HG02588 (cell line): ENCODE measurements around the gene KRT86.
"Not testable (repeated sequence)": the region's sequence is repeated elsewhere in the genome, so short reads cannot be mapped to it uniquely, and the experiment has no call there.

Source experiments
- ATAC-seq: cut with Tn5 transposase; IDR thresholded peaks from one replicate; pipeline ENCODE4 v1.9.1; 2021; ENCODE audit warnings: mild to moderate bottlenecking, moderate library complexity; ENCODE audit not compliant: unreplicated experiment

KRT86 gene

DNA sequence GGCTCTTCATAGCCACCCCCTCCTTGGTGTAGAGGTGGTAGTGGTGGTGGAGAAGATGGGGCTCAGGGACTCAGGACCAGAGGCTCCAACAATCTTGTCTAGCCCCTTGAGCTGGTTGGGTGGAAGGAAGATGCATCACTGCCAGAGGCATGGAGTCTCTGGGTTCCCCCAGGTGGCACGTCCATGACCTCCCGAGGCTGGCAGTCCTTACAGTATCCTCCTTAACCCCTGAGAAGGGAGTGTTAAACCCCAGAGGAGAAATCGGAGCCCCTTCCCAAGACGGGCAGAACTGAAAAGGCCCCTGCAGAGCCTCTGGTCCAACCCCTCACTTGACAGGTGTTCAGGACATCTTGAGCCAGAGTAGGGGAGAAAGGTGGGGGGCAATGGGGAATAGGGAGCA, 37.6 kb downstream of the KRT86 start:
- ATAC-seq = no peak

- ATAC-seq = no peak
Measured at GRCh38 chr12:52313461-52313860, 39.0 kb downstream of the KRT86 start.

- ATAC-seq = no peak
Measured at GRCh38 chr12:52313926-52314325, 39.5 kb downstream of the KRT86 start.

GRCh38 chr12:52314511-52314910, 40.1 kb downstream of the KRT86 start:
- ATAC-seq = no peak

GRCh38 chr12:52315721-52316120, 41.3 kb downstream of the KRT86 start:
- not testable (repeated sequence) for ATAC-seq

DNA sequence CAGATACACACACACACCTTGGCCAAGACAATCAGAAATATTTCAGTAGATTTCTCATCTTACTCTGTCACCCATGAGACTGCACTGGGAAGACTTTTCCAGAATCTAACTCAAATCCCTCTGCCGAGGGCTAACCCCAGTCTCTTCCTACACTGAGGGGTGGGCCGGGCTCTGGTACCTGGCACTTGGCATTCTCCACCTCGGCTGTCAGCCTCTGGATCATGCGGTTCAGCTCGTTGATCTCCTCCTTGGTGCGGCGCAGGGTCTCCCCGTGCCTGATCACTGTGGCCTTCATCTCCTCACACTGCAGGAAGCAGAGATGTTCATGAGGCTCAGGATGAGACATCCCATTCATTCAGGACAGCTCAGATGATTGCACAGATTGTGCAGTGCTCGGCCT, 41.8 kb downstream of the KRT86 start:
- no peak for ATAC-seq

DNA sequence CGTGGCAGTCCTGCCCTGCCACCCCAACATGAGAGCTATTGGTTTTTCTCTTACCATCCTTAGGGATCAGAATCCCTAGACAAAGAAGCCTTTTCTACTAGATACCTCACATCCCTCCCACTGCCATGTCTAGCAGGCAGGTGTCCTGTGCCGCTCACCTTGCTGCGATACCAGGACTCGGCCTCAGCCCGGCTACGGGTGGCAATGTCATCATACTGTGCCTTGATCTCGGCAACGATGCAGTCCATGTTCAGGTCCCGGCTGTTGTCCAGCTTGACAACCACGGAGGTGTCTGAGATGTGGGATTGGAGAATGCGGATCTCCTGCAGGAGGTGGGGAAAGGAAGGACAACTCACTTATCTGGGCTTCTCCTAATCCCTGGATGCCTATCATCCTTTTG, 42.3 kb downstream of the KRT86 start:
- ATAC-seq = no peak

GRCh38 chr12:52317468-52318052, 43.1 kb downstream of the KRT86 start:
- no peak for ATAC-seq

DNA sequence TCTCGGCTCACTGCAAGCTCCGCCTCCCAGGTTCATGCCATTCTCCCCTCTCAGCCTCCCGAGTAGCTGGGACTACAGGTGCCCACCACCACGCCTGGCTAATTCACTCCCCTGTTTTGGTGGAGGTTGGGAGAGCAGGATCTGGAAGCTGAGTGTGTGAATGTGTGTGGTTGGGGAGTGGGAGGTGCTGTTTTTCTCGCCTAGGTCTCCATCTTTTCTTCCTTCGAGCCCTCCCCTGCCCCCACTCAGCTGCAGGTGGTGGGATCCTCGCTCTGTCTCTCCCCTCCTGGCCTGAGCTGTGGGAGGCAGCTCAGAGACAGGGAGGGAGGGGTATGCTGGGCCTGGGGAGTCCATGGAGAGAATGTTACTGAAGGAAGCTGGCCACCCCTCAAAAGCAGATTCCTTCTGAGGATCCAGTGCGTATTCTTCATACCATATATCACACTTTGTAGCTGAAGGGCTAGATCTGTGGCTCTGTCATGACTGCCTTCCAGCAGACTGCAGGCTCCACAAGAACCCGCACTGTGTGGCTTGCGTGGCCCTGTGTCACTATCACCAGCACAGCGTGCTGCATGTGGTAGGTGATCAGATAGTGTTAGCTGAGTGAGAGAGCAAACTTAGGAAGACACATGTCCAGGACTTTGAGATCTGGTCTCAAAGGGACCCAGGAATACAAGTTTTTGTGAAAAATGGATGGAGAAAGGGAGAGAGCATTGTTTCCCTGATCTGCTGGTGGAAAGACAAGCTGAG, 44.0 kb downstream of the KRT86 start:
- no peak for ATAC-seq

GRCh38 chr12:52319097-52319496, 44.7 kb downstream of the KRT86 start:
- no peak for ATAC-seq

GRCh38 chr12:52320784-52321400, 46.4 kb downstream of the KRT86 start, which contains the start of gene KRT83:
Gene KRT83 (minus strand): TSS chr12:52321398. CDS start chr12:52321335, 63 bp downstream.
- no peak for ATAC-seq

GRCh38 chr12:52321418-52321817, 47.0 kb downstream of the KRT86 start:
- ATAC-seq = no peak

DNA sequence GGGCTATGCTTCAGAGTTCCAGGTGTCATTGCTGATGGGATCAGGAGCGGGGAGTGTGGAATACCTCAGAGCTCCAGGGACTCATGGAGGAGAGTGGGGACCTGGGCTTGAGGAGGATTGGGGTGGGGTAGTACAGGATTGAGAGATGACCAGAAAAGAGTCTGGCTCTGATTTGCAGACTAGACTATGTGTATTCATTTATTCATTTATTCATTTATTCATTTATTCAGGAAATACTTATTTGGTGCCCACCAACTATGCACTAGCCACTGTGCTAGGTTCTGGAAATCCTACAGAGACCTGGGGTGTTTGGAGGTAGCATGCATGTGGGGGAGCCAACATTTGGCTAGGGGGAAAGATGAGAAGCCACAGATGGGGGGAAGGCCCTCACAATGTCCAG, 47.6 kb downstream of the KRT86 start:
- no peak for ATAC-seq

GRCh38 chr12:52323001-52323400, 48.6 kb downstream of the KRT86 start:
- no peak for ATAC-seq

- no peak for ATAC-seq
Measured at GRCh38 chr12:52323416-52324152, 49.1 kb downstream of the KRT86 start.

DNA sequence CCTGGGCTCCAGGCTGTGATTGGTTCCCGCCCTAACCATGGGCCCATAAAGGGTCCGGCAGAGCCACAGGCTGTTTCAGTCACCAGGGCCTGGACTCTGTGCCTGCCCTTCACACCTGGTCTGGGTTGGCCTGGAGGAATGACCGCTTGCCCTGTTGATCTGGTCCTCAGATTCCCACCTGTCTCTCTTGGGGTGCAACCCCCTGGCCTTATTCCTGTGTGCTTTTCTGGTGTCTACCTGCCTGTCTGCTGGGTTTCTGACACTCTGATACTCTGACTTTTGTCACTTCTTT, 49.7 kb downstream of the KRT86 start:
- ATAC-seq = no peak

DNA sequence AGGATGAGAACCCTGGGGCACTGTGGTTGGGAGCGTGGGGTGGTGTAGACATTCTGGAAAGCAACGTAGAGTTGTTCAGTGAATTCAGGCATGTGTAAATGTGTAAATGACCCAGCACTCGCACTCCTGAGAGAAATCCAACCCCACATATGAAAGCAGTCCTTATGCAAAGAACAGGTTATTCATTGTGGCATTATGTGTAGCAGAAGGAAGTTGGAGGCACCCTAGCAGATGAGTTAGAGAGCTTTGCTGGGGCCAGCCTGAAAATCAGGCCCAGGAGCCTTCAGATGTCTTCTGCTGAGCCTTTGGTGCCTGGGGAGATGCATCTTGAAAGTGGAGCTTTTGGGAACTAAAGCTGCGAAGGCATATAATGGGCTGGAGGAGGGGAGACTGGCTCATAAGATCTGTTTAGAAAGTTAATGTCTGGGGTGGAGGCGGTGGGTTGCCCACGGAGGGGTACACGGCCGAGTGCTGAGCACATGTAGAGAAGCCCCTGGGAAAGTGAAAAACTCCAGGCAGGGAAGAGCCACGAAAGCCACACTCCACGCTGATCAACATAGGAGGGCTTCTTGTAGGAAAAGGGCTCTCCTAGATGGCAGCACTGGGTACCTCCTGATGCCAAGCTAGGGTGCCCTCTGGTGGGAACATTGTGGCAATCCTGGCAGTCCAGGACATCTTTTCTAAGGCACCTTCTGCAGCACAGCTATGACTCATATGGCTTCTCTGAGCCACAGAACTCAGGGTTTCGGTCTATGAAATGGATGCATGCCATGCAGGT, 52.8 kb downstream of the KRT86 start:
- ATAC-seq = peak; percentile 90

DNA sequence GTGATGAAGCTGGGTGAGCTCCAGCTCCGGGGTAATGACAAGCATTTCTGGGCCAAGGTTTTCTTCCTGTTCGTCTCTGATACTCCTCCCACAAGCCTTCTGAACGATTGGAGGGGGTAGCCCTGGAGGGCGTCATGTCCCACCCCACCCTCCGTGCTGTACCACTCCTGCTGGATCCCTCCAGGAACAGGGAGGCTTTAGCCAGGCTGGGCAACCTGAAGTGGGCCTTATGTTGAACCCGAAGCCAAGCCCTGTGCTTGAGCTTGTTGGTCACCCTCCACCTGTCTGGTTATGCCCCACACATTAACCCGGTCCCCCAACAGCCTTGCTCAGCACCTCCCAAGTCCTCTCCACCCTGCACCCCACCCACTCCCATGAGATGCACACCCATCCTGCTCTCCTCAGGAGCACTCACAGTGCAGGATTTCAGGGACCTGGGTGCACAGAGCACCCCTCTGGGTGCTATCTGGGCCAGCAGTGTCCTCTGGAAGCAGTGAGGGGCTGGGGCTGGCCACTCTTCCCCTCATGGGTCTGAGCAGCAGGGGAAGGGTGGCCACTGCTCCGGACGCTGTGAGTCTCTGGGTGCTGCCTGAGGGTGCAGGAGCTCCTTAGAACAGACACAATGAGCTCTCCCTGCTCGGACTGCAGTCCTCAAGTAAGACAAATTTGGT, 53.5 kb downstream of the KRT86 start:
- peak; percentile 7 for ATAC-seq

DNA sequence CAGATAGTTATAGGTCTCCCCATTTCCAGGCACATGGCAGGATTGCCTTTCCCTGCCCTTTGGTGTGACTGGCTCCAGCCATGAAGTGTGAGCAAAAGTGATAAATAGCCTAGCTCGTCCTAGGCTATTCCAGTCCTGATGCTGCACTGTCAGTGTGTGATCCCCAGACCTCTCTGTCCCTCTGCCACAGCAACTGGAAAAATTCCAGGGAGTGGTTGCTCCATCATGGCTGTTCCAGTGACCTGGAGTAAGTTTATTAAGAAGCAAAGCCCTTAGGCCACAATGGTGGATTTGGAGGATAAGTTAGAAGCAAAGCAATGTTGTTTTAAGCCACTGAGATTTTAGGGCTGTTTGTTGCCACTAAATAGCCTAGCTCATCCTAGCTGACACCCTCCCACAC, 56.6 kb downstream of the KRT86 start:
- no peak for ATAC-seq

GRCh38 chr12:52331833-52332232, 57.4 kb downstream of the KRT86 start:
- ATAC-seq = no peak
